Duodenal mucosa (tissue), 2 donors: ENCODE results near the gene GLCCI1.
"Not testable (repeated sequence)": the region's sequence is repeated elsewhere in the genome, so short reads cannot be mapped to it uniquely, and the experiment has no call there.

ENCODE experiments used
- H3K27ac ChIP-seq: one replicate; pipeline ENCODE4 v1.7.0; 2013; ENCODE audit warnings: low read depth, low read length
- H3K27me3 ChIP-seq, 2 donors: one replicate each; pipeline ENCODE4 v1.7.0; 2013; ENCODE audit warnings: low read length in 2 of 2, control low read depth in 1 of 2; ENCODE audit not compliant: insufficient read depth in 2 of 2, control insufficient read depth in 1 of 2
- H3K36me3 ChIP-seq, 2 donors: one replicate each; pipeline ENCODE4 v1.7.0; 2013; ENCODE audit warnings: low read length in 2 of 2, control low read depth in 1 of 2; ENCODE audit not compliant: insufficient read depth in 2 of 2, control insufficient read depth in 1 of 2
- H3K4me1 ChIP-seq, 2 donors: one replicate each; pipeline ENCODE4 v1.7.0; 2013; ENCODE audit warnings: low read length in 2 of 2, control low read depth in 1 of 2; ENCODE audit not compliant: insufficient read depth in 2 of 2, control insufficient read depth in 1 of 2
- H3K4me3 ChIP-seq, 2 donors: one replicate each; pipeline ENCODE4 v1.7.0; 2013; ENCODE audit warnings: low read length in 2 of 2, low read depth in 1 of 2
- H3K9ac ChIP-seq, 2 donors: one replicate each; pipeline ENCODE4 v1.7.0; 2013; ENCODE audit warnings: low read length in 2 of 2, low read depth in 1 of 2
- H3K9me3 ChIP-seq, 2 donors: one replicate each; pipeline ENCODE4 v1.7.0; 2013; ENCODE audit warnings: low read length in 2 of 2, control low read depth in 1 of 2; ENCODE audit not compliant: control insufficient read depth in 1 of 2

Gene GLCCI1

DNA sequence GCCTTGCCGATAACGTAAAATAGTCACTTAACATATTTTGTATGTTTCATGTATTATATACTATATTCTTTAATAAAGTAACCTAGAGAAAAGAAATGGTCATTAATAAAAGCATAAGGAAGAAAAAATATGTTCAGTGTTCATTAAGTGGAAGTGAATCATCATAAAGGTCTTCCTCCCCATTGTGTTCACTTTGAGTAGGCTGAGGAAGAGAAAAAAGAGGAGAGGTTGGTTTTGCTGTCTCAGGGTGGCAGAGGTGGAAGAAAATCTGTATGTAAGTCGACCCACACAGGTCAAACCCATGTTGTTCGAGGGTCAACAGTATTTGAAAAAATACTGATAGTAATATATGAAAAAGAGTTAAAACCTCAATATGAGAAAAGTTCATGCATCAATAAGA lies 90.3 kb downstream of the GLCCI1 start:
- Histone ChIP-seq H3K9me3 (peaks cover 0 to 3% of the 10 kb centered on the region in 2 donors), H3K27me3 (no peaks in the 10 kb centered on the region), H3K4me3 (no peak overlapping the region), H3K4me1 (no peaks in the 10 kb centered on the region), H3K9ac (no peak overlapping the region), H3K27ac (no peak overlapping the region), H3K36me3 (peaks cover 4 to 20% of the 10 kb centered on the region in 2 donors)

DNA sequence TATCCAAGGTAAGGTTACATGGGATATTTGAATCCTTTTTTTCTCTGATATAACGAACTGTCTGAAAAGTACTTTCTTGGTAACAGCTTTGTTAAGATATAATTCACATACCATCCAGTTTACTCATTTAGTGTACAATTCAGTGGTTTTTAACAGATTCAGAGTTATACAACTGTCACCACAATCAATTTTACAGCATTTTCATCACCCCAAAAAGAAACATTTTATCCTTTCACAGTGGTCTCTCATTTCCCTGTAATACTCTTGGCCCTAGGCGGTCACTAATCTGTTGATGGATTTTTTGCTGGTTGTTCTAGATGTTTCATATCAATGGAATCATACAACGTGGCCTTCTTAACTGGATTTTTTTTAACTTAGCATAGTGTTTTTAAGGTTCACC lies 91.6 kb downstream of the GLCCI1 start:
- H3K4me1 ChIP-seq: no peaks in the 10 kb centered on the region
- peaks cover 4 to 20% of the 10 kb centered on the region in 2 donors for H3K36me3 ChIP-seq
- no peak overlapping the region for H3K9ac ChIP-seq
- no peaks in the 10 kb centered on the region for H3K27me3 ChIP-seq
- H3K9me3 ChIP-seq: peaks cover 0 to 3% of the 10 kb centered on the region in 2 donors
- H3K4me3 ChIP-seq: no peak overlapping the region
- H3K27ac ChIP-seq: no peak overlapping the region

DNA sequence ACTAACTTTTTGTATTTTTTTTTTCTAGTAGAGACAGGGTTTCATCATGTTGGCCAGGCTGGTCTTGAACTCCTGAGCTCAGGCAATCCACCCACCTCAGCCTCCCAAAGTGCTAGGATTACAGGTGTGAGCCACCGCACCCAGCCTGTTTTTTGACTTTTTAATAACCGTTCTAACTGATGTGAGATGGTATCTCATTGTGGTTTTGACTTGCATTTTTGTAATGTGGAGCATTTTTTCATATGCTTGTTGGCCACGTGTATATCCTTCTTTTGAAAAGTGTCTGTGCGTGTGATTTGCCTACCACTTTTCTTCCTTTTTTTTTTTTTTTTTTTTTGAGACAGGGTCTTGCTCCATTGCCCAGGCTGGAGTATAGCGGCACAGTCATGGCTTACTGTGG lies 94.7 kb downstream of the GLCCI1 start:
- not testable (repeated sequence) for H3K9ac ChIP-seq, H3K27me3 ChIP-seq, H3K9me3 ChIP-seq, H3K4me1 ChIP-seq, H3K27ac ChIP-seq, H3K4me3 ChIP-seq
- H3K36me3 ChIP-seq: peaks cover 0 to 15% of the 10 kb centered on the region in 2 donors

DNA sequence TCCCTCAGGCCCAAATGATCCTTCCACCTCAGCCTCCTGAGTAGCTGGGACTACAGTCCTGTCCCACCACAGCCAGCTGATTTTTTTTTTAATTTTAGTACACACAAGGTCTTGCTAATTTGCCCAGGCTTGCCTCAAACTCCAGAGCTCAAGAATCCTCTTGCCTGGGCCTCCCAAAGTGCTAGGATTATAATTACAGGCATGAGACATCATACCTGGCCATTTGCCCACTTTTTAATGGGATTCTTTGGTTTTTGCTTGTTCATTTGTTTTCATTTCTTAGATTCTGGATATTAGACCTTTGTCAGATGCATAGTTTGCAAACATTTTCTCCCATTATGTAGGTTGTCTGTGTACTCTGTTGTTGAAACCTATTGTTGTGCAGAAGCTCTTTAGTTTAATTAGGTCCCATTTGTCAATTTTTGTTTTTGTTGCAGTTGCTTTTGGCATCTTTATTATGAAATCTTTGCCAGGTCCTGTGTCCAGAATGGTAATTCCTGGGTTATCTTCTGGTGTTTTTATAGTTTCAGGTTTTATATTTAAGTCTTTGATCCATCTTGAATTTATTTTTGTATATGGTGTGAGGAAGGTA lies 95.2 kb downstream of the GLCCI1 start:
- H3K9ac ChIP-seq: no peak overlapping the region
- H3K4me3 ChIP-seq: no peak overlapping the region
- H3K9me3 ChIP-seq: peaks cover 0 to 3% of the 10 kb centered on the region in 2 donors
- no peaks in the 10 kb centered on the region for H3K4me1 ChIP-seq
- H3K27ac ChIP-seq: no peak overlapping the region
- H3K27me3 ChIP-seq: no peaks in the 10 kb centered on the region
- H3K36me3 ChIP-seq: peaks cover 0 to 15% of the 10 kb centered on the region in 2 donors

DNA sequence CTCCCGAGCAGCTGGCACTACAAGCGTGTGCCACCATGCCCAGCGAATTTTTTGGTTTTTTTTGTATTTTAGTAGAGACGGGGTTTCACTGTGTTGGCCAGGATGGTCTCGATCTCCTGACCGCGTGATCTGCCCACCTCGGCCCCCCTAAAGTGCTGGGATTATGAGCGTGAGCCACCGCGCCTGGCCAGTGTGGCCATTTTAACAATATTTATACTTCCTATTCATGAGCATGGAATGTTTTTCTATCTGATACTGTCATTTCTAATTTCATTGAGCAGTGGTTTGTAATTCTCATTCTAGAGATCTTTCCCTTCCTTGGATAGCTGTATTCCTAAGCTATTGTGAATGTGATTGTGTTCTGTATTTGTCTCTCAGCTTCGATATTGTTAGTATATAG lies 96.2 kb downstream of the GLCCI1 start:
- Histone ChIP-seq H3K9ac (no peak overlapping the region), H3K27ac (no peak overlapping the region), H3K4me3 (no peak overlapping the region)

DNA sequence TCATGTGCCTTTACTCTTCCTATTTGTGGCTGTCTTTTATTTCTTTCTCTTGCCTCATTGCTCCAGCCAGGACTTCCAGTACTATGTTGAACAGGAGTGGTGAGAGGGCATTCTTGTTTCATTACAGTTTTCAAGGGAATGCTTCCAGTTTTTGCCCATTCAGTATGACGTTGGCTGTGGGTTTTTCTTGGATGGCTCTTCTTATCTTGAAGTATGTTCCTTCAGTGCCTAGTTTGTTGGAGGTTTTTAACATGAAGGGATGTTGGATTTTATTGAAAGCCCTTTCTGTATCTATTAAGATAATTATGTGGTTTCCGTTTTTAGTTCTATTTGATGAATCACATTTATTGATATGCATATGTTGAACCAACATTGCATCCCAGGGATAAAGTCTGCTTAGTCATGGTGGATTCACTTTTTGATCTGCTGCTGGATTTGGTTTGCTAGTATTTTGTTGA lies 96.8 kb downstream of the GLCCI1 start:
- H3K4me3 ChIP-seq: no peak overlapping the region
- H3K27me3 ChIP-seq: no peaks in the 10 kb centered on the region
- H3K27ac ChIP-seq: no peak overlapping the region
- H3K9me3 ChIP-seq: peaks cover 0 to 3% of the 10 kb centered on the region in 2 donors
- no peak overlapping the region for H3K9ac ChIP-seq
- H3K36me3 ChIP-seq: peaks cover 0 to 15% of the 10 kb centered on the region in 2 donors
- H3K4me1 ChIP-seq: no peaks in the 10 kb centered on the region

More for the DNA sequence above, 96.2 kb downstream of the GLCCI1 start:
- Histone ChIP-seq H3K4me1 (no peaks in the 10 kb centered on the region), H3K27me3 (no peaks in the 10 kb centered on the region), H3K9me3 (peaks cover 0 to 3% of the 10 kb centered on the region in 2 donors), H3K36me3 (peaks cover 0 to 15% of the 10 kb centered on the region in 2 donors)

DNA sequence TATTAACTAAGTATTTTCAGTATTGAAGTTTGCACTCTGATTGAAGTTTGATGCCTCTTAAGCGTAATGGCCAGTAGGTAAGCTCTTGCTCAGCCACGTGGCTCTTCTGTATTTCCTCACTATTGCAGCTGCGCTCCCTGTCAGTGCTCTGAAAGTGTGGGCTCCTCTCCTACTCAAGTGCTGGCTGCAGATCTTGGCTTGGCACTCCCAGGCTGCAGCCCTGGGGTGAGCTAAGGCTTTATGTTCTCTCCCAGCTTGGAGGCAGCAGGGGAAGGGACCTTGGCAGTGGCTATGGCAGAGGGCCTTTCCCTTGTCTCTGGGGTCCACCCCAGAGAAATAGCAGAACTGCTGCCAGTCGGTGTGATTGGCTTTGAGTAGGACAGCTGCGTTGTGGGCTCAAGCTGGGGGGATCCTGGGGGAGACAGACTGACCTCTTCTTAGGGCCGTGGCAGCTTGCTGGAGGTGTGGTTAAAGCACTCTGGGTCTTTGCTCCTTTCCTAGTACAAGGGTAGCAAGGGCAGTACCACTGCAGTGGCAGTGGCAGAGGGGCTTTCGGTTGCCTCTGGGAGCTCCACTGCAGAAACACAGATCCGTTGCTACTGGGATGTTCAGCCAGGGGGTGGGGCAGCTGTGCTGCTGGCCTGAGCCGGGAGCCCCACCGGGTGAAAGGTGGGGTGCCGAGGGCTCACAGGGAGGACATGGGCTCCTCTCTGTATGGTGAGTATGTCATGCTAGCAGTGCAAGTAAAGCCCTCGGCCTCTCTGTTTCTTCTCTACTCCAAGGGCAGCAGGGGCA lies 100.5 kb downstream of the GLCCI1 start:
- H3K27ac ChIP-seq: no peak overlapping the region
- no peaks in the 10 kb centered on the region for H3K9me3 ChIP-seq
- no peak overlapping the region for H3K9ac ChIP-seq
- no peak overlapping the region for H3K4me3 ChIP-seq
- no peaks in the 10 kb centered on the region for H3K36me3 ChIP-seq
- no peaks in the 10 kb centered on the region for H3K4me1 ChIP-seq
- no peaks in the 10 kb centered on the region for H3K27me3 ChIP-seq

DNA sequence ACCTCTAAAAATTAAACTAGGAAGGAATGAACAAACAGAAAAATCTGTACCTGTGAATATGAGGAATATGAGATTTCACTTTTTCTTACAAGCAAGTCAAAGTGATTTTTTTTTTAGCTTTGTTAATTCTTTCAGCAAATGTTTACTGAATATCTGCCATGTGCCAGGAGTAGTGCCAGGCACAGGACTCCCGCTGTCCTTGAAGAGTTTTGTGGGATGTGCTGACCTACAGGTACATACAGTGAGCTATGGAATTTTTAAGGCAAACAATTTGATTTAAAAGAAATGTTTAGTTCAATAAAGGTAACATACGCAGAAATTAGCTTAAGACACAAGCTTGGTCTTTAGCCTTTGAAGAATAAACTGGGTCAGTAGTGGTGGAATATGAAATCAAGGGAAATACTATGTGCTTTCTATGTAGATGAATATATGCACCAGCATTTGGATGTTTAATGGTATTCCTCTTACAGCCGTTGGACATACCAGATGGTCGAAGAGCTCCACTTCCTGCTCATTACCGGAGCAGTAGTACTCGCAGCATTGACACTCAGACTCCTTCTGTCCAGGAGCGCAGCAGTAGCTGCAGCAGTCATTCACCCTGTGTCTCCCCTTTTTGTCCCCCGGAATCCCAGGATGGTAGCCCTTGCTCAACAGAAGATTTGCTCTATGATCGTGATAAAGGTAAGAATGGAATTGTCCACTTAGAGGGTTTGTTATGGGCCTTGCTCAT lies 102.0 kb downstream of the GLCCI1 start:
- no peaks in the 10 kb centered on the region for H3K36me3 ChIP-seq
- no peak overlapping the region for H3K27ac ChIP-seq
- no peak overlapping the region for H3K9ac ChIP-seq
- no peaks in the 10 kb centered on the region for H3K27me3 ChIP-seq
- H3K4me1 ChIP-seq: no peaks in the 10 kb centered on the region
- no peak overlapping the region for H3K4me3 ChIP-seq
- no peaks in the 10 kb centered on the region for H3K9me3 ChIP-seq

DNA sequence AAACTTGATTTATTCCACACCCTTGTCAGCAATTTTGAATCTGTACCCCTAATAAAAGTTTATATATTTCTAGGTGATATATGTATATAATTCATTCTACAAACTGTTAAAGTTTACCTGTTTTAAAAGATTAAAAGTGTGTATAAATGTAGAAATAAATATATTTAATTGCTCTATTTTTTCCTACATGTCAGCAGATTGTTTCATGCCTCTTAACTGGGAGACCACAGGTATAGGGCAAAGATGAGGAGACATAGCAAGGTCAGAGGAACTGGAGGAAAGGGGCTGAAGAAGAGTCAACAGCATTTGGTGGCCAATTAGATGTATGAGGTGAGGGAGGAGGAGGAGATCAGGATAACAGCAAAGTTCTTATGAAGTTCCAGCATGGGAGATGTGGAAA lies 109.8 kb downstream of the GLCCI1 start:
- Histone ChIP-seq H3K36me3 (no peaks in the 10 kb centered on the region), H3K27me3 (no peaks in the 10 kb centered on the region), H3K27ac (no peak overlapping the region), H3K9me3 (no peaks in the 10 kb centered on the region), H3K4me1 (no peaks in the 10 kb centered on the region), H3K9ac (no peak overlapping the region), H3K4me3 (no peak overlapping the region)

DNA sequence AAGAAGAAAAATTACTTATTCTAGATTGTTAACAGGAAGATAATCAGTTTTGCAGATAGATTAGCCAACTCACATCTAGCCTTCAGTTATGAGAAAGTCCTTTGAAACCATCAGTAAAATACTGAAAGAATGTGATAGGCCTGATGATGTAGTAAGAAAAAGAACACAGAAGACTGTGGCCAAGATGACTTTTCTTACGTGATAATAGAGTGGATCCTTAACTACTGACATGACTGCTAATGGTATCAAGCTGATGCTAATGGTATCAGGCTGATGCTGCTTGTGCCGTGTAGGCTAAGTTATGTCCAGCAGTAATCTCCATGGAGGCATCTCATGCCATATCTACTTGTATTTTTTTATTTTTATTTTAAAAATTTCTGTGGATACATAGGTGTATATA lies 114.2 kb downstream of the GLCCI1 start:
- peaks cover 2 to 6% of the 10 kb centered on the region in 2 donors for H3K36me3 ChIP-seq
- H3K27me3 ChIP-seq: no peaks in the 10 kb centered on the region
- H3K4me3 ChIP-seq: no peak overlapping the region
- H3K27ac ChIP-seq: no peak overlapping the region
- H3K9ac ChIP-seq: no peak overlapping the region
- H3K4me1 ChIP-seq: no peaks in the 10 kb centered on the region
- H3K9me3 ChIP-seq: no peaks in the 10 kb centered on the region
